Esophagus squamous epithelium (tissue), 5 donors: ENCODE data around the gene PPARA. TPM values are rescaled to one million over a fixed set of nuclear protein-coding genes. Genes with fewer than 3 reads are reported as not detected.

Experiments used
- DNase-seq: peaks from one replicate; lab custom pipeline; 2025; lab: John Stamatoyannopoulos, UW
- H3K27ac ChIP-seq, 4 donors: fragments of 200-600 bp; sonication (generic); one replicate each; pipeline ENCODE4 v1.5.1; 2016 to 2019; ENCODE audit warnings: mild to moderate bottlenecking in 1 of 4
- H3K27me3 ChIP-seq, 4 donors: fragments of 200-600 bp; sonication (generic); 1 replicate in 3 of 4; 2 replicates in 1 of 4; pipeline versions ENCODE4 v1.5.1 to v1.6.0; 2017 to 2021; ENCODE audit warnings: antibody characterized with exemption in 1 of 4
- H3K36me3 ChIP-seq, 3 donors: fragments of 200-600 bp; sonication (generic); one replicate each; pipeline ENCODE4 v1.5.1; 2016 to 2019
- H3K4me1 ChIP-seq, 3 donors: fragments of 200-600 bp; sonication (generic); one replicate each; pipeline ENCODE4 v1.5.1; 2017 to 2019
- H3K4me3 ChIP-seq, 4 donors: fragments of 200-600 bp; sonication (generic); 1 replicate in 3 of 4; 2 replicates in 1 of 4; pipeline ENCODE4 v1.5.1; 2016 to 2019; ENCODE audit warnings: mild to moderate bottlenecking in 2 of 4, moderate library complexity in 1 of 4
- H3K9me3 ChIP-seq, 3 donors: fragments of 200-600 bp; sonication (generic); one replicate each; pipeline ENCODE4 v1.5.1; 2016 to 2019
- POLR2A ChIP-seq, 4 donors: fragments of 450-650 bp; IDR thresholded peaks; one replicate each; pipeline ENCODE4 v1.6.1; 2017; ENCODE audit warnings: antibody characterized with exemption in 4 of 4, mild to moderate bottlenecking in 4 of 4, moderate library complexity in 3 of 4
- WGBS, 2 donors: methylation state at CpG; one replicate each; pipeline ENCODE4 v1.1.5; 2018; 5-methylcytosine and 5-hydroxymethylcytosine counted together
- intact Hi-C: fragments of 100-400 bp; cut with DNase I; formaldehyde crosslinking; loops from one replicate; pipeline ENCODE4 v1.15.0; 2022
- total RNA-seq, 4 donors: library from RNA; depleted of rRNA; stranded (reverse); fragments of >200 nt; gene quantifications; one replicate each; pipeline ENCODE4 v1.1.0, GENCODE V29; 2016
- TF ChIP-seq, protein P1 (sequence below), 6 experiments: fragments of 450-650 bp in 4 of 6; fragments of 200-600 bp in 2 of 6; sonication (generic) in 2 of 6; IDR thresholded peaks; one replicate each; pipeline ENCODE4 v1.5.1; 2016 to 2019; ENCODE audit warnings: antibody characterized with exemption in 6 of 6, mild to moderate bottlenecking in 4 of 6, moderate library complexity in 4 of 6
- donor health status: DM: yes; HTN: yes; CAD: no.

The PPARA gene
- total RNA-seq, 4 donors from 2014 or later = 7.7 to 18.5 (median 10.1) TPM

DNA sequence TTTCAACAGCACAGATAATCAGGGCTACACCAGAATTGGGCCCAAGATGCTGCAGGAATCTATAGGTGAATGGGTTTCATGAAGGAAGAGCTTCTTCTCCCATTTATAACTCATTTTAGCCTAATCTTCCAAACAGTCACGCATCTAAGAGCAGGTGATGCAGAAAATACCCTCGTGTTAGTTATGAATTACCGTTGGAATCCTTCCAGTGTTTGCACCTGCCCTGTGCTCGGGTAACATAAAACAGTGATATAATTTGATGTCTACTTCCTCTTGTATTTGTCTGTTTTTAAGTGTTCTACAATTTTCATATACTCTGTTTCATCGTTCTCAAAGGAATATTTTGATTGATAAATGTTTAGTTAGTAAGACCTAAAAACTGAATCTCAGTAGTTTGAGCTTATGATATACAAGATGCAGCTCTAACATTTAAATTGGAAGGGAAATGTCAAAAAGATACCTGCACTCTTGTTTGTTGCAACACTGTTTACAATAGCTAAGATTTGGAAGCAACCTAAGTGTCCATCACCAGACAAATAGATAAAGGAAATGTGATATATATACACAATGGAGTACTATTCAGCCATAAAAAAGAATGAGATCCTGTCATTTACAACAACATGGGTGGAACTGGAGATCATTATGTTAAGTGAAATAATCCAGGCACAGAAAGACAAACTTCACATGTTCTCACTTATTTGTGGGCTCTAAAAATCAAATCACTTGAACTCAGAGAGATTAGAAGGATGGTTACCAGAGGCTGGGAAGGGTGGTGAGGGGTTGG, 42.1 kb downstream of the PPARA start:
- intact Hi-C loops = no loop called here

DNA sequence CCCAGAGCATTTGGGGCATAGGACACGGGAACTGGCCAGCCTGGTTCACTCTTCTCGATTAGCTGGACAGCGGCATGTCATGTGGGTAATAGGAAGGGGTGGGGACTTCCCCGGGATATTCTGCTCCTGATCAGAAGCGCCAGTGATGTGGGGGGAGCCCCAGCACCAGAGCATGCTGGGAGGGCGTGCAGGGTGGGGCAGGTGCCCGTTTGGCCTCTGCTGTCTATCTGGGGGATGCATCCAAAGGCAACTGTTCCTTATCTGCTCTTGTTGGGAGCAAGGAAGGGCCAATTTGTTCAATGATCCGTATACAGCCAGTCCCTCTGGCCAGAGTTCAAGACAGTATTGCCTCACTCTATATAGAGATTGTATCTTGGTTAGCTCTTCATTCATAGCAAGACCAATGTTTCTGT, 43.6 kb downstream of the PPARA start:
- TF ChIP-seq POLR2A (IDR thresholded peaks at IDR 0.05) = no peak
- TF ChIP-seq, protein P1, sequence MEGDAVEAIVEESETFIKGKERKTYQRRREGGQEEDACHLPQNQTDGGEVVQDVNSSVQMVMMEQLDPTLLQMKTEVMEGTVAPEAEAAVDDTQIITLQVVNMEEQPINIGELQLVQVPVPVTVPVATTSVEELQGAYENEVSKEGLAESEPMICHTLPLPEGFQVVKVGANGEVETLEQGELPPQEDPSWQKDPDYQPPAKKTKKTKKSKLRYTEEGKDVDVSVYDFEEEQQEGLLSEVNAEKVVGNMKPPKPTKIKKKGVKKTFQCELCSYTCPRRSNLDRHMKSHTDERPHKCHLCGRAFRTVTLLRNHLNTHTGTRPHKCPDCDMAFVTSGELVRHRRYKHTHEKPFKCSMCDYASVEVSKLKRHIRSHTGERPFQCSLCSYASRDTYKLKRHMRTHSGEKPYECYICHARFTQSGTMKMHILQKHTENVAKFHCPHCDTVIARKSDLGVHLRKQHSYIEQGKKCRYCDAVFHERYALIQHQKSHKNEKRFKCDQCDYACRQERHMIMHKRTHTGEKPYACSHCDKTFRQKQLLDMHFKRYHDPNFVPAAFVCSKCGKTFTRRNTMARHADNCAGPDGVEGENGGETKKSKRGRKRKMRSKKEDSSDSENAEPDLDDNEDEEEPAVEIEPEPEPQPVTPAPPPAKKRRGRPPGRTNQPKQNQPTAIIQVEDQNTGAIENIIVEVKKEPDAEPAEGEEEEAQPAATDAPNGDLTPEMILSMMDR (IDR thresholded peaks at IDR 0.05) = no peak
- Histone ChIP-seq H3K36me3 (peaks cover 0 to 54% (median 0%) of the 10 kb centered on the region in 3 donors), H3K4me3 (no peak overlapping the region), H3K27me3 (no peaks in the 10 kb centered on the region), H3K4me1 (no peaks in the 10 kb centered on the region), H3K27ac (no peak overlapping the region), H3K9me3 (no peaks in the 10 kb centered on the region)
- whole genome bisulfite sequencing, 2 donors = 54 to 67% methylated on average over 4 to 5 of the region's 8 CpGs
- intact Hi-C loops = no loop called here
- DNase-seq = no peak

More for the DNA sequence above, 42.1 kb downstream of the PPARA start:
- Histone ChIP-seq H3K4me3 (no peak overlapping the region), H3K36me3 (peaks cover 0 to 55% (median 0%) of the 10 kb centered on the region in 3 donors), H3K27ac (no peak overlapping the region), H3K27me3 (no peaks in the 10 kb centered on the region), H3K4me1 (no peaks in the 10 kb centered on the region), H3K9me3 (no peaks in the 10 kb centered on the region)
- DNase-seq = no peak
- 81 to 88% methylated on average over 5 of the region's 5 CpGs for WGBS, 2 donors
- TF ChIP-seq, protein P1 (IDR thresholded peaks at IDR 0.05) = no peak
- no peak for TF ChIP-seq POLR2A (IDR thresholded peaks at IDR 0.05)

- DNase-seq = no peak
- Histone ChIP-seq H3K4me1 (no peaks in the 10 kb centered on the region), H3K4me3 (no peak overlapping the region), H3K36me3 (peaks cover 0 to 57% (median 0%) of the 10 kb centered on the region in 3 donors), H3K27me3 (no peaks in the 10 kb centered on the region), H3K9me3 (no peaks in the 10 kb centered on the region), H3K27ac (no peak overlapping the region)
- TF ChIP-seq POLR2A (IDR thresholded peaks at IDR 0.05) = no peak
- TF ChIP-seq, protein P1 (IDR thresholded peaks at IDR 0.05) = no peak
- 79 to 95% methylated on average over 14 to 17 of the region's 18 CpGs for WGBS, 2 donors
- intact Hi-C loops = no loop called here
Observed at GRCh38 chr22:46195487-46196165, 45.3 kb downstream of the PPARA start.

DNA sequence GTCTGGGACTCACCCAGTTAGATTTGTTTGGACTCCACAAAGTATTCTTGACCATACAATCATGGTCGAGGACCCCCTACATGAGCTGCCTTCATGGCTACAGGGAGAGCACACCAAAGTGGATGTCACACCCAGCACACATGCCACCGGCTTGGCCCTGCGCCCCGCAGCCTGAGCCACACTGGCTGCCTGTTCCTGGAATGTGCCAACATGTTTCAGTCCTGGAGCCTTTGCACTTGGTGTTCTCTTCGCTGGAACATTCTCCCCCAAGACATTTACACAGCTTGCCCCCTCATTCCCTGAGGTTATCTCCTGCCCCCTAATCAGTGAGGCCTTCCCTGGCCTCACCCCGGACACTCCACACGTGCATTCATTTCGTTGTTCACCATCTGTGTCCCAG, 46.0 kb downstream of the PPARA start:
- WGBS, 2 donors = 81 to 89% methylated on average over 6 to 7 of the region's 8 CpGs
- intact Hi-C loops = no loop called here
- H3K9me3 ChIP-seq = no peaks in the 10 kb centered on the region

More for the DNA sequence above, 46.0 kb downstream of the PPARA start:
- Histone ChIP-seq H3K36me3 (peaks cover 0 to 56% (median 0%) of the 10 kb centered on the region in 3 donors), H3K4me1 (no peaks in the 10 kb centered on the region), H3K27me3 (no peaks in the 10 kb centered on the region), H3K4me3 (no peak overlapping the region), H3K27ac (no peak overlapping the region)
- TF ChIP-seq POLR2A (IDR thresholded peaks at IDR 0.05) = no peak
- TF ChIP-seq, protein P1 (IDR thresholded peaks at IDR 0.05) = no peak
- no peak for DNase-seq
